Spinal cord (tissue), 10 donors: ENCODE data around the gene SEC14L1. TPM values are rescaled to one million over a fixed set of nuclear protein-coding genes. Genes with fewer than 3 reads are reported as not detected.
A peak's percentile ranks its signal among the peaks of the same experiment; 100 is the strongest.
"Not testable (repeated sequence)": the region's sequence is repeated elsewhere in the genome, so short reads cannot be mapped to it uniquely, and the experiment has no call there.

Experiments used
- DNase-seq, 6 donors: peaks; one replicate each; pipeline versions ENCODE4 v3.0.0 to v3.0.0-alpha.2; 2013 to 2015; ENCODE audit warnings: low spot score in 6 of 6, low read depth in 4 of 6
- H3K27ac ChIP-seq: one replicate; pipeline ENCODE4 v1.5.1; 2013; ENCODE audit warnings: low read depth, low read length, control low read depth
- H3K27me3 ChIP-seq: one replicate; pipeline ENCODE4 v1.6.1; 2013; ENCODE audit warnings: low read length; ENCODE audit not compliant: control insufficient read depth, insufficient read depth
- H3K36me3 ChIP-seq: one replicate; pipeline ENCODE4 v1.6.1; 2013; ENCODE audit warnings: low read length; ENCODE audit not compliant: control insufficient read depth, insufficient read depth
- H3K4me1 ChIP-seq: one replicate; pipeline ENCODE4 v1.6.1; 2013; ENCODE audit warnings: low read length; ENCODE audit not compliant: control insufficient read depth, insufficient read depth
- H3K4me3 ChIP-seq: one replicate; pipeline ENCODE4 v1.5.1; 2013; ENCODE audit warnings: low read depth, low read length, control low read depth
- H3K9me3 ChIP-seq: one replicate; pipeline ENCODE4 v1.6.1; 2013; ENCODE audit warnings: low read length; ENCODE audit not compliant: control insufficient read depth, insufficient read depth
- WGBS: methylation state at CpG from one replicate; pipeline ENCODE4 v1.1.5; 2013; ENCODE audit warnings: missing lambda C conversion rate; ENCODE audit not compliant: insufficient coverage; 5-methylcytosine and 5-hydroxymethylcytosine counted together
- polyA plus RNA-seq, 2 donors: library from polyadenylated mRNA; unstranded; fragments of 120-200 nt; gene quantifications; one replicate each; pipeline ENCODE4 v1.2.1, GENCODE V29; 2013; ENCODE audit not compliant: insufficient read length in 2 of 2
- total RNA-seq, 2 donors: library from RNA; depleted of rRNA in 1 of 2; stranded (reverse); fragments of 120-200 nt in 1 of 2; fragments of >200 nt in 1 of 2; gene quantifications; one replicate each; pipeline versions ENCODE4 v1.2.3 to v1.2.4, GENCODE V29; 2013 to 2014
- donor health status: healthy.

Gene SEC14L1
- total and polyA plus RNA-seq, 4 donors = 42.2 to 81.9 (median 69.1) TPM

GRCh38 chr17:77102411-77103134, 38.2 kb upstream of the SEC14L1 start:
- not testable (repeated sequence) for H3K4me3 ChIP-seq, DNase-seq, H3K27ac ChIP-seq, H3K9me3 ChIP-seq, H3K27me3 ChIP-seq
- Histone ChIP-seq H3K4me1 (peaks cover 15% of the 10 kb centered on the region), H3K36me3 (peaks cover 13% of the 10 kb centered on the region)
- WGBS = 96% methylated on average over 3 of the region's 8 CpGs

- Histone ChIP-seq H3K9me3 (no peaks in the 10 kb centered on the region), H3K27ac (no peak overlapping the region), H3K4me3 (no peak overlapping the region), H3K4me1 (peaks cover 11% of the 10 kb centered on the region), H3K36me3 (no peaks in the 10 kb centered on the region), H3K27me3 (no peaks in the 10 kb centered on the region)
- DNase-seq = no peak
- 78% methylated on average over 3 of the region's 3 CpGs for WGBS
Observed at GRCh38 chr17:77105706-77106105, 35.1 kb upstream of the SEC14L1 start.

GRCh38 chr17:77106874-77107358, 33.9 kb upstream of the SEC14L1 start:
- H3K36me3 ChIP-seq = no peaks in the 10 kb centered on the region
- no peak overlapping the region for H3K4me3 ChIP-seq
- H3K27ac ChIP-seq = no peak overlapping the region

DNA sequence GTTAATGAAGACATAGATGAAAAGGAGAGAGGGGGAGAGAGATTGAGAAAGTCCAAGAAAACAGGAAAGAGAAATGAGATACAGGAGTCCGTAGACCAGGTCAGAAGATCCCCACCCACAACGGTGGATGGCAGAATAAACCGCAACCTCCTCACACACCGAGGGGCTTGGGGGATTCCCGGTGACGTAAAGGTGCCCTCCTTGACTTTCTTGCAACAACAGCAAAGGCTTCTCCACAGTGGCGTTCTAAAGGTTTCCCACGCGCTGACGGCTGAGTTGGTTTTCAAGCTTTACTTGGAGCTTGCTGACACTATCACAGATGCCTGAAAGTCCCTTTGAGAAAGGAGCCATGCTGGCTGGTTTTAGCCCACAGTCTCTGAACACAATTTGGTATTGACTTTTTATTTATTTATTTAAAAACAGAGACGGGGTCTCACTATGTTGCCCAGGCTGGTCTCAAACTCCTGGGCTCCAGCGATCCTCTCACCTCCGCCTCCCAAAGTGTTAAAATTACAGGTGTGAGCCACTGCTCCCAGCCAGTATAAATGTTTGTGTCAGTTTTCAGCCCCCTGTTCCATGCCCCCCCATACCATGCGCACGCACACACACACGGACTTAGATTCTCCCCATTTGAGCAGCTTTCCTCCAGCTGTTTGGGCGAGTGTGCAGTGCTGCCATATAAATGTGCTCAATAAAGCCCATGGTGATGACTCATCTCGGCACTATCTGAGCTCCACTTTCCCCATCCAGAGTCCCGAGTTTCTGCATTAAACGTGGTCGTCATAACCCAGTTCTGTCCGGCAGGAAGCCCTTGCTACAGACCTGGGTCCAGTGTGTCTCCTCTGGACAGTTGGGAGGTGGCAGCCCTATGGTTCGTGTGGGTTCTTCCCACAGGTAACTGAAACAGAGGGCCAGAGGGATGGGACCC, 33.0 kb upstream of the SEC14L1 start:
- Histone ChIP-seq H3K27ac (no peak overlapping the region), H3K4me1 (peaks cover 11% of the 10 kb centered on the region), H3K27me3 (no peaks in the 10 kb centered on the region), H3K36me3 (no peaks in the 10 kb centered on the region), H3K4me3 (no peak overlapping the region), H3K9me3 (no peaks in the 10 kb centered on the region)
- DNase-seq = no peak
- WGBS = 92% methylated on average over 22 of the region's 23 CpGs

More at GRCh38 chr17:77106874-77107358, 33.9 kb upstream of the SEC14L1 start:
- 21% methylated on average over 3 of the region's 8 CpGs for WGBS
- H3K4me1 ChIP-seq = peaks cover 11% of the 10 kb centered on the region
- DNase-seq = peak in 1 of 6 donors; percentile 52
- H3K9me3 ChIP-seq = no peaks in the 10 kb centered on the region
- no peaks in the 10 kb centered on the region for H3K27me3 ChIP-seq

DNA sequence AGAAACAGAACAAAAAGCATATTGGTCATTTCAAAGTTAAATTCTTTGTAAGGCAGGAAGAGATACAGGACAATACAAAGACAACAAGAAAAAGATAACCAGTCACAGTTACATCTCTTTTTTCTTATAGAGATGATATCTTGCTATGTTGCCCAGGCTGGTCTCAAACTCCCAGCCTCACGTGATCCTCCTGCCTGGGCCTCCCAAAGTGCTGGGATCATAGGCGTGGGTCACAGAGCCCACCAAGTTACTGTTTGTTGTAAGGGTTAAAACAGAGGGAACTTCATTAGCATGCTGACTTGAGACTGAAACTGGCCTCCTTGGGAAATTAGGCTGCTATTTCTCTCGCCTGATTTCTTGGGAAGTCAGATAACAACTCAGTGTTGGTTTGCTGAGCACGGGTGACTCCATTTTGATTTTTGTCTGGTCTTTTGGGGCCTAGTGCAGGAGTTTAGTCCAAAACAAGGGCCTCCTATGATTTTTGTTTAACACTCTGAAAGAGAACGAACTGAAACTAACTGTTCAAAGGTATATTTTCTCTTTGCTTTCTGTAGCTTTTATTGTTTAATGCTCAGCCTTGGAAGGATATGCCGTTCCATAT, 31.5 kb upstream of the SEC14L1 start:
- Histone ChIP-seq H3K27ac (peak overlapping the region; percentile 64), H3K4me1 (peaks cover 11% of the 10 kb centered on the region), H3K9me3 (no peaks in the 10 kb centered on the region), H3K4me3 (no peak overlapping the region), H3K36me3 (no peaks in the 10 kb centered on the region), H3K27me3 (no peaks in the 10 kb centered on the region)
- DNase-seq = no peak
- WGBS = 75% methylated on average over 5 of the region's 6 CpGs

DNA sequence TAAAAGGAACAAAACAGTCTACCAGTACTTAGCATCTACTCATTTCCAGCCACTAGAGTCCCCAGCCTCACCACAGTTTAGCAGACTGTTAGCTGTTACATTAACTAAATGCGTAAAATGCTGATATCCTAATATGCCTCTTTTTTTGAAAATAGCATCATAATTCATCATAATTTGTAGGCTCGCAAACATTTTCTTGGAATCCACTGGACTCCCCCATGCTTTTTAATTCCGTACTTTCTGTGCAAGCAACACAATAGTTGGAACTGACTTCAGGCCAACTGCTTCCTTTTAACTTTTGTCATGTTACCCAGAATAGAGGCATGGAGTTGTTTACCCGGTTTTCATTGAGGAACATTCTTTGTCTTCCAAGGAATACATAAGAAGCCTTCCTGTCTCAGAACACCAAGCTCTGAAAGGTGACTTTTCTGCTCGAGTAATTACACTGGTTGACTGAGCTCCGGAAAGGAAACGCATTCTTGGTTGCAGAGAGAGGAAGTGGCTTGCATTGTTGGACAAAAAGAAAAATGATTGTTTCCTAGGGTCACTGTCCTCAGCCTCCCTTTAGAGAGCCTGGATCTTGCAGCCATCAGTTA, 30.9 kb upstream of the SEC14L1 start:
- no peaks in the 10 kb centered on the region for H3K27me3 ChIP-seq
- peak overlapping the region; percentile 64 for H3K27ac ChIP-seq
- H3K4me1 ChIP-seq = peaks cover 11% of the 10 kb centered on the region
- no peaks in the 10 kb centered on the region for H3K36me3 ChIP-seq
- 28% methylated on average over 7 of the region's 7 CpGs for WGBS
- H3K4me3 ChIP-seq = no peak overlapping the region
- H3K9me3 ChIP-seq = no peaks in the 10 kb centered on the region
- peak in 2 of 6 donors; percentile 34 to 46 for DNase-seq

GRCh38 chr17:77111165-77111933, 29.4 kb upstream of the SEC14L1 start:
- H3K27ac ChIP-seq = not testable (repeated sequence)

DNA sequence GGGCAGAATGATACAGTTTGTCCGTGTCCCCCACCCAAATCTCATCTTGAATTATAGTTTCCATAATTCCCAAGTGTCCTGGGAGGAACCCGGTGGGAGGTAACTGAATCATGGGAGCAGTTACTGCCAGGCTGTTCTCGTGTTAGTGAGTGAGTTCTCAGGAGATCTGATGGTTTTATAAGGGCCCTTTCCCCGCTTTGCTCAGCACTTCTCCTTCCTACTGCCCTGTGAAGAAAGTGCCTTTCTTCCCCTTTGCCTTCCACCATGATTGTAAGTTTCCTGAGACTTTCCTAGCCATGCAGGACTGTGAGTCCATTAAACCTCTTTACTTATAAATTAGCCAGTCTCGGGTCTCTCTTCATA, 28.9 kb upstream of the SEC14L1 start:
- no peak for DNase-seq
- no peaks in the 10 kb centered on the region for H3K9me3 ChIP-seq
- no peak overlapping the region for H3K27ac ChIP-seq
- H3K36me3 ChIP-seq = no peaks in the 10 kb centered on the region
- H3K4me1 ChIP-seq = peaks cover 6% of the 10 kb centered on the region
- H3K27me3 ChIP-seq = no peaks in the 10 kb centered on the region
- H3K4me3 ChIP-seq = no peak overlapping the region
- WGBS = 70% methylated on average over 2 of the region's 5 CpGs

More at GRCh38 chr17:77111165-77111933, 29.4 kb upstream of the SEC14L1 start:
- H3K4me3 ChIP-seq, H3K9me3 ChIP-seq, H3K36me3 ChIP-seq, DNase-seq, H3K27me3 ChIP-seq: not testable (repeated sequence)
- 91% methylated on average over 11 of the region's 11 CpGs for WGBS
- peaks cover 11% of the 10 kb centered on the region for H3K4me1 ChIP-seq
